BLaER1 treated with 17β-estradiol and CSF1 and Interleukin-3, amounts not matched to agents 10 nM and 100 nM (cell line): ENCODE results near the gene TPBGL.

Source experiments
- H3K27ac ChIP-seq, 11 experiments: shearing (Covaris generic); formaldehyde crosslinking; 2 replicates each; pipeline ENCODE4 v1.8.1; 2022
- H3K27me3 ChIP-seq, 11 experiments: shearing (Covaris generic); formaldehyde crosslinking; 2 replicates each; pipeline ENCODE4 v1.8.1; 2022
- H3K36me3 ChIP-seq, 11 experiments: shearing (Covaris generic); formaldehyde crosslinking; 2 replicates each; pipeline ENCODE4 v1.8.1; 2022
- H3K4me1 ChIP-seq, 10 experiments: shearing (Covaris generic); formaldehyde crosslinking; 2 replicates each; pipeline ENCODE4 v1.8.1; 2022
- H3K4me2 ChIP-seq, 11 experiments: shearing (Covaris generic); formaldehyde crosslinking; 2 replicates each; pipeline ENCODE4 v1.8.1; 2022
- H3K4me3 ChIP-seq, 10 experiments: shearing (Covaris generic); formaldehyde crosslinking; 2 replicates each; pipeline ENCODE4 v1.8.1; 2022
- H3K9ac ChIP-seq, 11 experiments: shearing (Covaris generic); formaldehyde crosslinking; 2 replicates each; pipeline ENCODE4 v1.8.1; 2022
- H3K9me3 ChIP-seq, 11 experiments: shearing (Covaris generic); formaldehyde crosslinking; replicated peaks in 1 of 11; 2 replicates each; pipeline ENCODE4 v1.8.1; 2022
- H4K20me1 ChIP-seq, 11 experiments: shearing (Covaris generic); formaldehyde crosslinking; 2 replicates each; pipeline ENCODE4 v1.8.1; 2022
- Cebpa-rat ChIP-seq, 11 experiments: shearing (Covaris generic); IDR thresholded peaks; 2 replicates each; pipeline ENCODE4 v1.8.1; 2022

Gene TPBGL

GRCh38 chr11:75203641-75204011 lies 36.9 kb upstream of the TPBGL start:
- Histone ChIP-seq H3K4me3 (no peak overlapping the region), H3K4me2 (peak overlapping the region in 3 of 11 experiments; percentile 24 to 38 (median 25); a peak in 4 of 22 replicates), H3K9ac (peak overlapping the region in 1 of 11 experiments; percentile 2; a peak in 1 of 22 replicates), H3K4me1 (peaks cover 0 to 87% (median 14%) of the 10 kb centered on the region in 10 experiments; a peak in 15 of 20 replicates), H3K36me3 (peaks cover 0 to 79% (median 0%) of the 10 kb centered on the region in 11 experiments; a peak in 5 of 22 replicates), H3K27me3 (no peaks in the 10 kb centered on the region), H4K20me1 (peaks cover 0 to 22% (median 0%) of the 10 kb centered on the region in 11 experiments; a peak in 4 of 22 replicates), H3K27ac (no peak overlapping the region), H3K9me3 (no peaks in the 10 kb centered on the region)
- TF ChIP-seq Cebpa-rat (IDR thresholded peaks at IDR 0.05) = no peak

DNA sequence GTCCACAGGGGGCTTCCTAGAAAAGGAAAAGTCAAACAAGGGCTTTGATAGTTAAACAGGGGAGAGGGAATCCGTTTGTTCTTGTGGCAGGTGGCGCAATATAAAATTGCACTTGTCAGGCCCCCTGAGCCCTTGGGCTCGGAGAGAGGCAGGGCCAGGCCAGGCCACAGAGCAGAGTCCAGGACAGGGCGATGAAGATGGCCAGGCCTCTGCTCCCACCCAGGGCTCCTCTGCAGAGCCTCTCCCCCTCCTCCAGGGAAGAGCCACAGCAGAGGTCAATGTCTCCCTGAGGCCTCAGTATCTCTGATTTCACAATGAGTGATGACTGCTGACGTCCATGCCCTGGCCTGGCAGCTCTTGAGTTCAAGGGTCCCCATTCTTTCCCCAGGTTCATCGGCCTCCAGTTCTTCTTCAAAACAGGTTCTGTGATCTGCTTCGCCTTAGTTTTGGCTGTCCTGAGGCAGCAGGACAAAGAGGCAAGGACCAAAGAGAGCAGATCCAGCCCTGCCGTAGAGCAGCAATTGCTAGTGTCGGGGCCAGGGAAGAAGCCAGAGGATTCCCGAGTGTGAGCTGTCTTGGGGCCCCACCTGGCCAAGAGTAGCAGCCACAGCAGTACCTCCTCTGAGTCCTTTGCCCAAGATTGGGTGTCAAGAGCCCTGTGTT lies 36.4 kb upstream of the TPBGL start:
- H4K20me1 ChIP-seq = peaks cover 0 to 20% (median 0%) of the 10 kb centered on the region in 11 experiments; a peak in 4 of 22 replicates
- peaks cover 0 to 87% (median 14%) of the 10 kb centered on the region in 10 experiments; a peak in 15 of 20 replicates for H3K4me1 ChIP-seq
- peak overlapping the region in 1 of 11 experiments; percentile 9; a peak in 1 of 22 replicates for H3K27ac ChIP-seq
- peaks cover 0 to 74% (median 0%) of the 10 kb centered on the region in 11 experiments; a peak in 4 of 22 replicates for H3K36me3 ChIP-seq
- H3K9me3 ChIP-seq = no peaks in the 10 kb centered on the region
- no peak overlapping the region for H3K4me3 ChIP-seq
- H3K4me2 ChIP-seq = peak overlapping the region in 4 of 11 experiments; percentile 21 to 38 (median 24); a peak in 7 of 22 replicates
- no peak for TF ChIP-seq Cebpa-rat (IDR thresholded peaks at IDR 0.05)
- H3K9ac ChIP-seq = peak overlapping the region in 2 of 11 experiments; percentile 2 to 40; a peak in 2 of 22 replicates
- no peaks in the 10 kb centered on the region; a peak in 1 of 22 replicates for H3K27me3 ChIP-seq

- no peak overlapping the region for H3K4me3 ChIP-seq
- H3K9me3 ChIP-seq = no peaks in the 10 kb centered on the region
- peaks cover 0 to 81% (median 12%) of the 10 kb centered on the region in 10 experiments; a peak in 15 of 20 replicates for H3K4me1 ChIP-seq
- H3K27ac ChIP-seq = peak overlapping the region in 1 of 11 experiments; percentile 9; a peak in 1 of 22 replicates
- H4K20me1 ChIP-seq = peaks cover 0 to 15% (median 0%) of the 10 kb centered on the region in 11 experiments; a peak in 4 of 22 replicates
- peak overlapping the region in 2 of 11 experiments; percentile 2 to 40; a peak in 2 of 22 replicates for H3K9ac ChIP-seq
- no peaks in the 10 kb centered on the region; a peak in 1 of 22 replicates for H3K27me3 ChIP-seq
- peaks cover 0 to 66% (median 0%) of the 10 kb centered on the region in 11 experiments; a peak in 4 of 22 replicates for H3K36me3 ChIP-seq
- no peak for TF ChIP-seq Cebpa-rat (IDR thresholded peaks at IDR 0.05)
- H3K4me2 ChIP-seq = peak overlapping the region in 5 of 11 experiments; percentile 21 to 43 (median 25); a peak in 9 of 22 replicates
These were observed 35.6 kb upstream of the TPBGL start for GRCh38 chr11:75204685-75205563.

DNA sequence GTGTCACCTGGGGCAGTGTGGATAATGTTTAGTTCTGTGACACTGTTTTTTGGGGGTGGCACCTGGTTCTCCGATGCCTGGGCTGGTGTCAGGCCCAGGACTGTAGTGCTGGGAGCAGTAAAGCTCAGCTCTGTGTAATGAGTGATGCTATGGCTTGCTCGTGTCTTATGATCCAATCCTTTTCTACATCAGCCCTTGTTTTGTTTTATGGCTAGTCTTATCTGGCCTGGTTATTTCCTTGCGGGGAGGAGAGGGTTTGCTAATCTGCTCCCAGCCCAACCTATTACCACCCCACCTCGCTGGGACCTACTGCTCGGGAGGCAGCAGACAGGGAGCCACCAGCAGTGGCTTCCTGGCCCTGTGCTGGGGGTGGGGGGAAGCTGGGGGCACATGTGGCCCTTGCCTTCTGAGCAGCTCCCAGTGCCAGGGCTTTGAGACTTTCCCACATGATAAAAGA lies 35.0 kb upstream of the TPBGL start:
- Histone ChIP-seq H3K9me3 (no peaks in the 10 kb centered on the region), H3K4me2 (no peak overlapping the region), H3K36me3 (peaks cover 0 to 60% (median 0%) of the 10 kb centered on the region in 11 experiments; a peak in 4 of 22 replicates), H3K9ac (no peak overlapping the region), H3K4me3 (no peak overlapping the region), H3K4me1 (peaks cover 0 to 74% (median 11%) of the 10 kb centered on the region in 10 experiments; a peak in 15 of 20 replicates), H3K27me3 (no peaks in the 10 kb centered on the region; a peak in 1 of 22 replicates), H4K20me1 (peaks cover 0 to 15% (median 0%) of the 10 kb centered on the region in 11 experiments; a peak in 4 of 22 replicates), H3K27ac (no peak overlapping the region)
- TF ChIP-seq Cebpa-rat (IDR thresholded peaks at IDR 0.05) = no peak

DNA sequence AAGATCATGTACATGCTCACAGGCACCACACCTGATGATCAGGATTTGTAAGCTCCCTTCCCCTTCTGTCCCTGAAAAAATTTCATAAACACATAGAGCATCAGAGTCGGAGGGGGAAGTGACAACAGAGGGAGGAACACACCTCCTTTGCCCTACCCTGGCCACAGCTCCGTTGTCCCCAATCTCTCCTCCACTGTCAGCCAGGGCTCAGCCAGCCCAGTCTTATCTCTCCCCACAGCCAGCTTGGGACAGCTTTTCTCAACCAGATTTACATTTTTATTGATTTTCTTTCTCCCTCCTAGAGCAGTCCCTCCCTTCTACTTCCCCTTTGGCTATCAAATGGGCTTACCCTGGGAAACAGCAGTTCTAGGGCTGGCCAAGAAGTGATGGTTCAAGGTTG lies 32.1 kb upstream of the TPBGL start:
- H3K27me3 ChIP-seq = no peaks in the 10 kb centered on the region; a peak in 1 of 22 replicates
- H3K9me3 ChIP-seq = no peaks in the 10 kb centered on the region
- H3K4me3 ChIP-seq = no peak overlapping the region
- no peak for TF ChIP-seq Cebpa-rat (IDR thresholded peaks at IDR 0.05)
- H3K4me2 ChIP-seq = peak overlapping the region in 2 of 11 experiments; percentile 1 to 35; a peak in 3 of 22 replicates
- no peak overlapping the region for H3K9ac ChIP-seq
- H3K27ac ChIP-seq = no peak overlapping the region; a peak in 1 of 22 replicates
- peaks cover 0 to 46% (median 6%) of the 10 kb centered on the region in 10 experiments; a peak in 13 of 20 replicates for H3K4me1 ChIP-seq
- peaks cover 0 to 31% (median 0%) of the 10 kb centered on the region in 11 experiments; a peak in 4 of 22 replicates for H3K36me3 ChIP-seq
- peaks cover 0 to 15% (median 0%) of the 10 kb centered on the region in 11 experiments; a peak in 4 of 22 replicates for H4K20me1 ChIP-seq

DNA sequence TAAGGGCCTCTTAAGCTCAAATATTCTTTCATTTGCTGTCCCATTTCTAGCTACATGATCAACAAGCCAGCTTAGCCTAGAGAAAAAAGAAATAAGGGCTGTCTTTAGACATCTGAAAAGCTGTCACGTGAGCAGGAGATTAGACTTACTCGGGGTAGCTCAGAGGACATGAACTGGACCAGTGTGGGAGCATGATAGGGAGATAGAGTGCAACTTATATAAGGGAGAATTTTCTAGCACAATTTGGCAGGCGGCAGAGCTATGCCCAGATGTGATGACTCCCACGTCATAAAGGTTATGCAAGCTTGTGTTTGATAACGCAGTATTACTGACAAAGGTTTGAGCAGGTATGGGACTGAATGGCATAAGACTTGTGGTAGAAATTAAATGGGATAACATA lies 28.2 kb upstream of the TPBGL start:
- Histone ChIP-seq H3K9ac (no peak overlapping the region), H3K4me3 (no peak overlapping the region), H3K9me3 (no peaks in the 10 kb centered on the region), H4K20me1 (peaks cover 0 to 12% (median 0%) of the 10 kb centered on the region in 11 experiments; a peak in 4 of 22 replicates), H3K36me3 (no peaks in the 10 kb centered on the region), H3K4me1 (peaks cover 0 to 19% (median 0%) of the 10 kb centered on the region in 10 experiments; a peak in 4 of 20 replicates), H3K27ac (no peak overlapping the region), H3K4me2 (no peak overlapping the region), H3K27me3 (no peaks in the 10 kb centered on the region; a peak in 1 of 22 replicates)
- no peak for TF ChIP-seq Cebpa-rat (IDR thresholded peaks at IDR 0.05)

- H3K27me3 ChIP-seq = no peaks in the 10 kb centered on the region; a peak in 1 of 22 replicates
- no peak overlapping the region for H3K9ac ChIP-seq
- no peak overlapping the region for H3K27ac ChIP-seq
- no peak for TF ChIP-seq Cebpa-rat (IDR thresholded peaks at IDR 0.05)
- H3K4me1 ChIP-seq = no peaks in the 10 kb centered on the region
- no peak overlapping the region for H3K4me2 ChIP-seq
- H4K20me1 ChIP-seq = peaks cover 0 to 7% (median 0%) of the 10 kb centered on the region in 11 experiments; a peak in 4 of 22 replicates
- no peak overlapping the region for H3K4me3 ChIP-seq
- H3K9me3 ChIP-seq = no peaks in the 10 kb centered on the region
- no peaks in the 10 kb centered on the region for H3K36me3 ChIP-seq
These were observed 26.2 kb upstream of the TPBGL start for GRCh38 chr11:75214411-75214821.

GRCh38 chr11:75214843-75215242 lies 25.7 kb upstream of the TPBGL start:
- Histone ChIP-seq H3K9me3 (no peaks in the 10 kb centered on the region), H3K4me3 (no peak overlapping the region), H3K4me2 (no peak overlapping the region), H3K4me1 (no peaks in the 10 kb centered on the region), H3K27ac (no peak overlapping the region), H3K27me3 (no peaks in the 10 kb centered on the region), H3K9ac (no peak overlapping the region), H4K20me1 (peaks cover 0 to 7% (median 0%) of the 10 kb centered on the region in 11 experiments; a peak in 3 of 22 replicates), H3K36me3 (no peaks in the 10 kb centered on the region)
- TF ChIP-seq Cebpa-rat (IDR thresholded peaks at IDR 0.05) = no peak
